Gastroesophageal sphincter (tissue), 3 donors: ENCODE measurements around the gene HNRNPA3.

Source experiments
- CTCF ChIP-seq, 4 experiments: fragments of 200-600 bp in 2 of 4; fragments of 450-650 bp in 2 of 4; sonication (generic) in 1 of 4; IDR thresholded peaks; one replicate each; pipeline ENCODE4 v1.5.1; 2017 to 2019; ENCODE audit warnings: antibody characterized with exemption in 4 of 4, mild to moderate bottlenecking in 2 of 4, moderate library complexity in 2 of 4
- EP300 ChIP-seq: sonication (generic); formaldehyde crosslinking; IDR thresholded peaks from one replicate; pipeline ENCODE4 v1.6.1; 2017; ENCODE audit warnings: antibody characterized with exemption, mild to moderate bottlenecking
- POLR2A ChIP-seq, 2 donors: fragments of 450-650 bp; IDR thresholded peaks; one replicate each; pipeline ENCODE4 v1.6.1; 2017; ENCODE audit warnings: antibody characterized with exemption in 2 of 2, mild to moderate bottlenecking in 2 of 2, moderate library complexity in 1 of 2
- POLR2AphosphoS5 ChIP-seq: sonication (generic); formaldehyde crosslinking; IDR thresholded peaks from one replicate; pipeline ENCODE4 v1.6.1; 2017; ENCODE audit warnings: antibody characterized with exemption

- TF ChIP-seq POLR2A (IDR thresholded peaks at IDR 0.05) (no peak), CTCF (IDR thresholded peaks at IDR 0.05) (no peak), POLR2AphosphoS5 (no peak), EP300 (no peak)
Observed at GRCh38 chr2:177179227-177179626, 33.4 kb upstream of the HNRNPA3 start.
